ENCODE data around the gene SERINC4.
"Not testable (repeated sequence)": the region's sequence is repeated elsewhere in the genome, so short reads cannot be mapped to it uniquely, and the experiment has no call there.

Gene SERINC4

DNA sequence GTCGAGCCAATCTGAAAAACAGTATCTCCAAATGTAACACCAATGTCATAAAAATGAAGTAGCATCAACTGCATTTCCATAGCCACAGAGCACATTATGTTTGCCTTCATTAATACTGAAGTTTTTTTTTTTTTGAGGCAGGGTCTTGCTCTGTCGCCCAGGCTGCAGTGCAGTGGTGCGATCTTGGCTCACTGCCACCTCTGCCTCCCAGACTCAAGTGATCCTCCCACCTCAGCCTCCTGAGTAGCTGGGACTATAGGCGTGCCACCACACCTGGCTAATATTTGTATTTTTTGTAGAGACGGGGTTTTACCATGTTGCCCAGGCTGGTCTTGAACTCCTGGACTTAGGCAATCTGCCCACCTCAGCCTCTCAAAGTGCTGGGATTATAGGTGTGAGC, 15.0 kb upstream of the SERINC4 start:
- peaks cover 19 to 64% (median 46%) of the 10 kb centered on the region in 4 experiments for H3K36me3 ChIP-seq (ENCODE audit: control insufficient read depth in 4 of 4, insufficient read depth in 4 of 4, low read length in 3 of 4)
- H3K9me3 ChIP-seq (ENCODE audit: control extremely low read depth in 1 of 5, control insufficient read depth in 4 of 5, insufficient read depth in 2 of 5, low read depth in 1 of 5, low read length in 4 of 5); H3K27me3 ChIP-seq (replicated peaks in 2 of 5; ENCODE audit: control insufficient read depth in 4 of 5, insufficient read depth in 5 of 5, low read length in 4 of 5); DNase-seq; H3K4me3 ChIP-seq (ENCODE audit: control insufficient read depth in 1 of 7, extremely low read depth in 1 of 7, insufficient read depth in 4 of 7, low read depth in 2 of 7, low read length in 6 of 7); CTCF ChIA-PET; POLR2A ChIA-PET; H3K27ac ChIP-seq (ENCODE audit: insufficient read depth in 1 of 2, low read depth in 1 of 2, low read length in 2 of 2, poor library complexity in 1 of 2, severe bottlenecking in 2 of 2); H3K4me1 ChIP-seq (ENCODE audit: control extremely low read depth in 1 of 4, control insufficient read depth in 4 of 4, insufficient read depth in 4 of 4, low read length in 3 of 4): not testable (repeated sequence)
- 89% methylated on average over 3 of the region's 5 CpGs for WGBS (ENCODE audit: insufficient coverage)

- H3K4me3 ChIP-seq (ENCODE audit: control insufficient read depth in 1 of 7, extremely low read depth in 1 of 7, insufficient read depth in 4 of 7, low read depth in 2 of 7, low read length in 6 of 7), result no peak overlapping the region
- H3K27me3 ChIP-seq (replicated peaks in 2 of 5; ENCODE audit: control insufficient read depth in 4 of 5, insufficient read depth in 5 of 5, low read length in 4 of 5), result no peaks in the 10 kb centered on the region
- no peak overlapping the region for H3K27ac ChIP-seq (ENCODE audit: insufficient read depth in 1 of 2, low read depth in 1 of 2, low read length in 2 of 2, poor library complexity in 1 of 2, severe bottlenecking in 2 of 2)
- no peak for DNase-seq
- CTCF ChIA-PET, result interaction anchor here (0.6 to 1.1 kb wide), 2 partner anchors 13 kb away, joined by 3 to 6 read pairs; no protein-coding TSS in a partner anchor
- no peaks in the 10 kb centered on the region for H3K9me3 ChIP-seq (ENCODE audit: control extremely low read depth in 1 of 5, control insufficient read depth in 4 of 5, insufficient read depth in 2 of 5, low read depth in 1 of 5, low read length in 4 of 5)
- H3K4me1 ChIP-seq (ENCODE audit: control extremely low read depth in 1 of 4, control insufficient read depth in 4 of 4, insufficient read depth in 4 of 4, low read length in 3 of 4), result peaks cover 0 to 3% (median 0%) of the 10 kb centered on the region in 4 experiments
- POLR2A ChIA-PET, result no interaction called here
- peaks cover 21 to 88% (median 57%) of the 10 kb centered on the region in 4 experiments for H3K36me3 ChIP-seq (ENCODE audit: control insufficient read depth in 4 of 4, insufficient read depth in 4 of 4, low read length in 3 of 4)
- 100% methylated on average over 5 of the region's 6 CpGs for WGBS (ENCODE audit: insufficient coverage)
Measured at GRCh38 chr15:43808960-43809678, 9.1 kb upstream of the SERINC4 start.

DNA sequence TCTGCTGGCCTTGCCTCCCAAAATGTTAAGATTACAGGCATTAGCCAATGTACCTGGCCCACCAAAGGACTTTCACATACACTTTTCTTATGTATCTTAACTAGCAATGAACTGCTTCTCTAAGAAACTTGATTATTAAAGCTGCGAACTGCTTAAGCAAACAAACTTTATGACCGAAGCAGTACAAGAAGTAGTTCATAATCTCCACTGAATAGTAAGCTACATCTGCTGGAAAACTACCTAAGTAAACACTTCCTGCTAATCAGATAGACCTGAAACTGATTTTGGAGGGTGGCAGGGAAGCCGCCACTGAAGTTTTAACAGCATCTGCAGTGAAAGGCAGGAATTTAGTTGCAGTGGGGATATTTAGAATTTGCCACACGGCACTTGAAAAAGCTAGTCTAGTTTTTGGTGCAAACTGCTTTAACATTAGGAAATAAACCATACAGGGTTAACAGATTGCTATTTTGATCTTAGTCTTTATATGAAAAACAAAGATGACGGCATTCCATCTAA, 8.5 kb upstream of the SERINC4 start:
- Histone ChIP-seq H3K36me3 (ENCODE audit: control insufficient read depth in 4 of 4, insufficient read depth in 4 of 4, low read length in 3 of 4) (peaks cover 20 to 87% (median 55%) of the 10 kb centered on the region in 4 experiments), H3K4me1 (ENCODE audit: control extremely low read depth in 1 of 4, control insufficient read depth in 4 of 4, insufficient read depth in 4 of 4, low read length in 3 of 4) (peaks cover 0 to 3% (median 0%) of the 10 kb centered on the region in 4 experiments), H3K4me3 (ENCODE audit: control insufficient read depth in 1 of 7, extremely low read depth in 1 of 7, insufficient read depth in 4 of 7, low read depth in 2 of 7, low read length in 6 of 7) (no peak overlapping the region), H3K27ac (ENCODE audit: insufficient read depth in 1 of 2, low read depth in 1 of 2, low read length in 2 of 2, poor library complexity in 1 of 2, severe bottlenecking in 2 of 2) (no peak overlapping the region), H3K27me3 (replicated peaks in 2 of 5; ENCODE audit: control insufficient read depth in 4 of 5, insufficient read depth in 5 of 5, low read length in 4 of 5) (no peaks in the 10 kb centered on the region), H3K9me3 (ENCODE audit: control extremely low read depth in 1 of 5, control insufficient read depth in 4 of 5, insufficient read depth in 2 of 5, low read depth in 1 of 5, low read length in 4 of 5) (no peaks in the 10 kb centered on the region)
- ChIA-PET POLR2A (no interaction called here), CTCF (interaction anchor here (0.6 to 1.1 kb wide), 2 partner anchors 13 to 14 kb away, joined by 3 to 6 read pairs; no protein-coding TSS in a partner anchor)
- WGBS (ENCODE audit: insufficient coverage), result 100% methylated on average over 1 of the region's 5 CpGs
- DNase-seq, result no peak

DNA sequence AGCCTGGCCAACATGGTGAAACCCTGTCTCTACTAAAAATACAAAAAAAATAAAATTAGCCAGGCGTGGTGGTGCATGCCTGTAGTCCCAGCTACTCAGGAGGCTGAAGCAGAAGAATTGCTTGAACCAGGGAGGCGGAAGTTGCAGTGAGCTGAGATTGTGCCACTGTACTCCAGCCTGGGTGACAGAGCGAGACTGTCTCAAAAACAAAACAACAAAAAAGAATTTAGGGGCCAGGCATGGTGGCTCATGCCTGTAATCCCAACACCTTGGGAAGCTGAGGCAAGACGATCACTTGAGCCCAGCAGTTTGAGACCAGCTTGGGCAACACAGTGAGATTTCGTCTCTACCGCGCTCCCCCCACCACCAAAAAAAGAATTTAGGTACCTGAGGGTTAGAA, 2.7 kb upstream of the SERINC4 start:
- H3K4me3 ChIP-seq (ENCODE audit: control insufficient read depth in 1 of 7, extremely low read depth in 1 of 7, insufficient read depth in 4 of 7, low read depth in 2 of 7, low read length in 6 of 7); H3K27me3 ChIP-seq (replicated peaks in 2 of 5; ENCODE audit: control insufficient read depth in 4 of 5, insufficient read depth in 5 of 5, low read length in 4 of 5); DNase-seq; H3K27ac ChIP-seq (ENCODE audit: insufficient read depth in 1 of 2, low read depth in 1 of 2, low read length in 2 of 2, poor library complexity in 1 of 2, severe bottlenecking in 2 of 2); POLR2A ChIA-PET; H3K9me3 ChIP-seq (ENCODE audit: control extremely low read depth in 1 of 5, control insufficient read depth in 4 of 5, insufficient read depth in 2 of 5, low read depth in 1 of 5, low read length in 4 of 5): not testable (repeated sequence)
- WGBS (ENCODE audit: insufficient coverage), result 100% methylated on average over 3 of the region's 7 CpGs
- Histone ChIP-seq H3K36me3 (ENCODE audit: control insufficient read depth in 4 of 4, insufficient read depth in 4 of 4, low read length in 3 of 4) (peaks cover 14 to 65% (median 44%) of the 10 kb centered on the region in 4 experiments), H3K4me1 (ENCODE audit: control extremely low read depth in 1 of 4, control insufficient read depth in 4 of 4, insufficient read depth in 4 of 4, low read length in 3 of 4) (peaks cover 8 to 15% (median 14%) of the 10 kb centered on the region in 4 experiments)
- CTCF ChIA-PET, result interaction anchor here (0.7 to 1.9 kb wide), 2 partner anchors 10 to 14 kb away, joined by 3 to 4 read pairs; partner anchors contain the start of gene SERF2

GRCh38 chr15:43800286-43801141, 494 bp upstream of the SERINC4 start, which contains the start of gene HYPK:
Gene HYPK, plus strand, starts transcription at chr15:43800599. Its CDS starts 24 bp downstream, at chr15:43800623.
- peaks cover 20 to 68% (median 48%) of the 10 kb centered on the region in 4 experiments for H3K36me3 ChIP-seq (ENCODE audit: control insufficient read depth in 4 of 4, insufficient read depth in 4 of 4, low read length in 3 of 4)
- WGBS (ENCODE audit: insufficient coverage), result 9% methylated on average over 39 of the region's 44 CpGs
- POLR2A ChIA-PET, result interaction anchor here (0.5 to 1.0 kb wide), 3 partner anchors 10 to 392 kb away, joined by 4 to 6 read pairs (median 6); partner anchors contain the start of gene MFAP1
- no peaks in the 10 kb centered on the region for H3K27me3 ChIP-seq (replicated peaks in 2 of 5; ENCODE audit: control insufficient read depth in 4 of 5, insufficient read depth in 5 of 5, low read length in 4 of 5)
- peak; percentile 90 to 95 (median 94) for DNase-seq
- CTCF ChIA-PET, result interaction anchor here (0.9 to 1.6 kb wide), 4 partner anchors 10 to 24 kb away, joined by 3 to 6 read pairs (median 4); partner anchors contain the start of genes ELL3 and MFAP1
- H3K27ac ChIP-seq (ENCODE audit: insufficient read depth in 1 of 2, low read depth in 1 of 2, low read length in 2 of 2, poor library complexity in 1 of 2, severe bottlenecking in 2 of 2), result peak within 1 kb of the TSS; percentile 74 to 89
- no peaks in the 10 kb centered on the region for H3K9me3 ChIP-seq (ENCODE audit: control extremely low read depth in 1 of 5, control insufficient read depth in 4 of 5, insufficient read depth in 2 of 5, low read depth in 1 of 5, low read length in 4 of 5)
- H3K4me1 ChIP-seq (ENCODE audit: control extremely low read depth in 1 of 4, control insufficient read depth in 4 of 4, insufficient read depth in 4 of 4, low read length in 3 of 4), result peaks cover 8 to 15% (median 14%) of the 10 kb centered on the region in 4 experiments
- H3K4me3 ChIP-seq (ENCODE audit: control insufficient read depth in 1 of 7, extremely low read depth in 1 of 7, insufficient read depth in 4 of 7, low read depth in 2 of 7, low read length in 6 of 7), result peak within 1 kb of the TSS; percentile 80 to 100 (median 98)

DNA sequence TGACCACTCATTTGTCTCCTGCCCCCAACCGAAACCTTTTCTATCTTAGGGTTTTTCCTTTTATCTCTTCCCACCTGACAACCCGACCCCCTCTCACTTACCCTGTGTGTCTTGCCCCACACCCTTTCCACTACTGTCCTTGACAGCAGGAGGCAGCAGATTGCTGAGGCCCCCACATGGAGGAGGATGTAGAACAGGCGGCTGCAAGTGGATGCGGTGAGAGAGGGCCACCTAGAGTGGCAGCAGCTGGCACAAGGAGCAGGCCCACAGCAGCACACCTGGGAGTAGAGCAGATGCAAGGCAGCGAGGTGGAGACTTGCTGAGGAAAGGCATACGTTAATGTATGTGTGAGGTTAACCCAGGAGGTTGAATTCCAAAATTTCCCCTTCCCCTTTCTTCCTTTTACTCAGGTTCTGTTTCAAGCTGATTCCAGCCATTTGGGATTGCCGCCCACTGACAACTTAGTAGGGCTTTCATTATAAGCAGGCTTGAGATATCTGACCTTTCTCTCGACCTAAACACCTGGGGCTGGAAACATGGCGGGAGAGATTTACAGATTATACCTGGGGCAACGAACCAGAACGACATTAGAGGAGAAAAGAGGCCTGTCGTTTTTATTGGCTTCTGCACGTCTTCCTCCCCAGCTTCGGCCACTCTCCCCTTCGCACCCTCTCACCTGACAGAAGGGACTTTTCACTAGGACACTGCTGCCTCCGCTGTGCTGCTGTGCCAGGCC, 643 bp downstream of the SERINC4 start:
- Histone ChIP-seq H3K9me3 (ENCODE audit: control extremely low read depth in 1 of 5, control insufficient read depth in 4 of 5, insufficient read depth in 2 of 5, low read depth in 1 of 5, low read length in 4 of 5) (no peaks in the 10 kb centered on the region), H3K27ac (ENCODE audit: insufficient read depth in 1 of 2, low read depth in 1 of 2, low read length in 2 of 2, poor library complexity in 1 of 2, severe bottlenecking in 2 of 2) (peak overlapping the region in 1 of 2 experiments; percentile 89), H3K27me3 (replicated peaks in 2 of 5; ENCODE audit: control insufficient read depth in 4 of 5, insufficient read depth in 5 of 5, low read length in 4 of 5) (no peaks in the 10 kb centered on the region), H3K36me3 (ENCODE audit: control insufficient read depth in 4 of 4, insufficient read depth in 4 of 4, low read length in 3 of 4) (peaks cover 19 to 68% (median 52%) of the 10 kb centered on the region in 4 experiments), H3K4me1 (ENCODE audit: control extremely low read depth in 1 of 4, control insufficient read depth in 4 of 4, insufficient read depth in 4 of 4, low read length in 3 of 4) (peaks cover 8 to 19% (median 14%) of the 10 kb centered on the region in 4 experiments), H3K4me3 (ENCODE audit: control insufficient read depth in 1 of 7, extremely low read depth in 1 of 7, insufficient read depth in 4 of 7, low read depth in 2 of 7, low read length in 6 of 7) (no peak overlapping the region)
- POLR2A ChIA-PET, result no interaction called here
- 99% methylated on average over 13 of the region's 16 CpGs for WGBS (ENCODE audit: insufficient coverage)
- DNase-seq, result peak in 1 of 3 donors; percentile 47
- CTCF ChIA-PET, result interaction anchor here (1.6 kb wide), 1 partner anchor 22 kb away, joined by 6 read pairs; the partner anchor contains the start of gene ELL3
